Ramos (cell line): Measurements from ENCODE around the gene MKNK1.

Experiments used
- in situ Hi-C: fragments of 300-500 bp; cut with MboI; formaldehyde crosslinking; loops from one replicate; pipeline ENCODE4 v1.14.3; 2022; ENCODE audit warnings: low sequenced_read_pairs; ENCODE audit not compliant: unreplicated experiment

The MKNK1 gene

GRCh38 chr1:46569116-46569515 is 35.0 kb downstream of the MKNK1 start:
- in situ Hi-C loops, result no loop called here

- in situ Hi-C loops, result no loop called here
Measured at GRCh38 chr1:46568461-46568891, 35.6 kb downstream of the MKNK1 start.

- in situ Hi-C loops, result no loop called here
Measured at GRCh38 chr1:46563341-46563740, 40.7 kb downstream of the MKNK1 start.

GRCh38 chr1:46562498-46562897 is 41.6 kb downstream of the MKNK1 start:
- in situ Hi-C loops, result no loop called here

DNA sequence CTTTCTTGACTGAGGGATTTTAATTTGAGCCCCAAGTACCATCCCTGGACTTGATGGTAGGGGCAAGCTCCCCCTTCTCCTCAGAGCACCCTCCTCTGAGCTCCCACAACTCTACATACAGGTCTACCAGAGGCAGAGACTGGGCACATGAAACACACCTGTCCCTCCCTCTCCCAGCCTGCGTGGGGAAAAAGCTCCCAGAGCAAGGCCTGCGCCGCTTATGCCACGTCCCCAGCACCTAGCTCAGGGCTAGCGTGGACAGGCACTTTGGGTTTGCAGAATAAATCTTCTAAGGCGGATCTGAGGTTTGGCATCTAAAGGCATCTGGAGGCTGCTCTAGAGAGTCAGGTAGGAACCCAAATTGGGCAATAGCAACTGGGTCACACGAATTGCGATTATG is 45.1 kb downstream of the MKNK1 start:
- in situ Hi-C loops, result no loop called here

- in situ Hi-C loops, result no loop called here
Measured at GRCh38 chr1:46558141-46558963, 45.7 kb downstream of the MKNK1 start.

DNA sequence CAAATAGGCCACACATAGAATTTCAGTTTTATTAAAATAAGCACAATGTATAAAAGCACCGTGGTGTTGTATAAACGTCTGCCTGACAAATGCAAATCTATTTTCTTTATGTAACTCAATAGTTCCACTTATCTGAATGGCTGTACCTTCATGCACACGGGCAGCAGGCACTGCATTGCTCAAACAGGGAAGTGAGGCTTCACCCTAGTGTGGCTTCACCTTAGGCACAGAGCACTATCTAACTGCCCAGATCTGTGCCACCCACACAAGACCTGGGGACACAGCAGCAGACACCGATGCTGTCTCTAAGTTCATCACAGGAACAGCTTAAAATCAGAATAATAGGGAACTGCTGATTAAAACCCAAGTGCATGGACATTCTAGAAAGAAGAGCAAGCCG is 46.7 kb downstream of the MKNK1 start:
- in situ Hi-C loops, result no loop called here

DNA sequence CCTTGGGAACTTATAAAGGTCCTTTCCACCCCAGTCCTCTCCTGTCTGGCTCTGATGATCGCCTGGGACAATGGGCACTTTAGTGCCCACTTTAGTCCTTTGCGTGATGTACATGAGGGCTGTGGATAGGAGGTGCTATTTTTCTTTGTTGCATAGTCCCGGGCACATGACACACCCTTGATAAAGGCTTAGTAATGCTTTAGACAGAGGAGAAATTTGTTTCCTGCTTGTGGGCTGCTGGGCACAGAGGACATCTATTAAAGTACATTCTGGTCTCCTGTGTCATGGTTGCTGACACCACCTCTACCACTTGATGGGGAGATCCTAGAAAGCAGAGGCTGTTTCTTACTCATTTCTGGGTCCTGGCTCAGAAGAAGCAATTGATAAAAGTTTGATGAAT is 47.2 kb downstream of the MKNK1 start:
- in situ Hi-C loops, result no loop called here

DNA sequence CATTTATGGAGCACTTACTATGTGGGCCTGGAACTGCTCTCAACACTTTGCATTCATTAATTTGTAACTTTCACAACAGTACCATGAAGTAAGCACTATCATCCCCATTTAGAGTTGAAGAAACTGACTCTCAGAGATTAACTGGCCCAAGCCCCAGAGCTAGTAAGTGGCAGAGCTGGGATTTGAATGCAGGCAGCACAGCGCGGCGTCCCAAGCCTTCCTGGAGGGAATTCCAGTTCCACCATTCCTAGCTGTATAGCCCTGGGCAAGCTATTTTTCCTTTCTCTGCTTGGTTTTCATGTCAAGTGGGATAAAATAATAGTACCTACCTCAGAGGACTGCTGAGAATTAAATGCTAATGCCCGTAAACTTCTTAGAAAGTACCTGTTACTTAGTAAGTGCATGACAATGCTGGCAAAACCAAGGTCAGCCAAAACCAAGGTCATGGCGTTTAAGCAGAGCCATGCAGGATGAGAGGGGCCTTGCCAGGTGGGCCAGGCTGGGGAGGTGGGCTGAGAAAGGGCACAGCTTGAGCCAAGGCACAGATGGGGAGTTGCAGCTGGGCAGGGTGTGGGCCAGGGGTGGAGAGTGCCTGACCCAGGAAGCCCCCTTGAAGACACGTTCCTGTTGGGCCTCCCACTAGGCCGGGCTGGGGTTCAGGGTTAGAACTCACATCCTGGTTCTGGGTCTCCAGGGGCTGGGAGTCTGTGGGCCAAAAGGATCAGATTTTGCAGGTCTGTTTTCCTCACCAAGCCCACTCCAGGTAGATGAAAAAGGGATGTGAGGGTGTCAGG is 48.0 kb downstream of the MKNK1 start:
- in situ Hi-C loops, result no loop called here

- in situ Hi-C loops, result no loop called here
Measured at GRCh38 chr1:46554597-46555381, 49.3 kb downstream of the MKNK1 start.

- in situ Hi-C loops, result no loop called here
Measured at GRCh38 chr1:46554236-46554596, 49.9 kb downstream of the MKNK1 start.

GRCh38 chr1:46553506-46553905 is 50.6 kb downstream of the MKNK1 start:
- in situ Hi-C loops, result no loop called here

DNA sequence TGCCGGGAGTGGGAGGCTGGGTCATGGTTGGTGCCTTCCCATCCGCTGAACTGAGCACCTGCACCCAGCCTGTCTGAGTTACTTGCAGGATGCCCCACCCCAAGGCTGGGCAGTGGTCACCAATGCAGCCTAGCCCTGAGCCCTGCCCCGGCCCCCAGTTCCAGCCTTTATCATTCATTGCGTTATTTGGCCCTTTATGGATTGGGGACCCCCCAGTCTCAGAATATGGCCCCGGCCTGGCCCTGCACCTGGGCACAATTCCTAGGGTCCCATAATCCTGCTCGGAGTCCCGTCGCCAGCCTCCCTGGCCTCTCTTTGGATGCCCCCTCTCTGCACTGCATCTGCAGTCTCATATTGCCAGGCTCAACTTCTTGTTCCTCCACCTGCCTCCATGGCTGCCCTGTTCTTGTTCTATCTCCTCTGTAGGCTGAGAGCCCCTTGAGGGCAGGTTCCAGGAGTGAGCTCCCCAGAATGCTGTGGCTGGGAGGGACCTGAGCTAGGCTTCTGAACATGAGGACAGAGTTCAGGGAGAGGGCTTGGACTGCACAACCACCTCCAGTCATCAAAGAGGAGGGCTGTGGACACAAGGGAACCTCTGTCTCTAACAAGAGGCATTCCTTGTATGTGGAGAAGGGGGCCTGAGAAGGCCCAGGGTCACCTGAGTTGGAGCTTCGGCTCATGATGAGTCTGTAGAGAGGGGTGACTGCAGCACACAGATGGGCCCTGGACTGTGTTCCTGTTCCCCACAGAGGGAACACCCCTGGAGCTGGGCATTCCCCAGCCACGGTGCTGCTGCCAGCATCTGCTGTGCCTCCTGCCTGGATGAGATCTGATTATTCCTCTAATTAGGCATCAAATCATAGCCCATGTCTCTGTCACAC is 51.5 kb downstream of the MKNK1 start:
- in situ Hi-C loops, result no loop called here

DNA sequence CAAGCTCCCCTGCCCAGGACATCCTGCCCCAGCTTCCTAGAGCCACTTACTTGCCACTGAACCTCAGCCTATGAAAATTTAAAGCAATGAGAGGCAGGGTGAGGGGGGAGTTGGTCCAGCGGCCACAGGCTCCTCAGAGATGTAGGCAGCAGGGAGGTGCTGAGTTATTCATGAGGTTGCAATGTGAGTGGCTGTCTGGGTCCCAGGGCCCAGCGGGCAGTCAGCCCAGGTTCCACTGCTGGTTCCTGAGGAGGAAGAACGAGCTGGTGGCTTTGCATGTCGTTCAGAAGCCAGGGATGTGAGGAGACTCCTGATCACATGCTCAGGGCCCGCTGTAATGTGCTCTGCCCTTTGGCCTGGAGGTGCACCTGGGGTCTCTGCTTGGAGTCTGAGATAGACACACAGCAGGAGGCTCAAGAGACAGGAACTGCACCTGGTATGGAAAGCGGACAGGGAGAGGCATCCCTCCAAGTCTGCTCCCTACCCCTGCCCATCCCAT is 52.4 kb downstream of the MKNK1 start, which contains the start of gene KNCN:
Gene KNCN (minus strand): TSS at position 51 of the 499 bp plus-strand sequence. CDS start 432 bp downstream, outside the sequence.
- in situ Hi-C loops, result no loop called here

DNA sequence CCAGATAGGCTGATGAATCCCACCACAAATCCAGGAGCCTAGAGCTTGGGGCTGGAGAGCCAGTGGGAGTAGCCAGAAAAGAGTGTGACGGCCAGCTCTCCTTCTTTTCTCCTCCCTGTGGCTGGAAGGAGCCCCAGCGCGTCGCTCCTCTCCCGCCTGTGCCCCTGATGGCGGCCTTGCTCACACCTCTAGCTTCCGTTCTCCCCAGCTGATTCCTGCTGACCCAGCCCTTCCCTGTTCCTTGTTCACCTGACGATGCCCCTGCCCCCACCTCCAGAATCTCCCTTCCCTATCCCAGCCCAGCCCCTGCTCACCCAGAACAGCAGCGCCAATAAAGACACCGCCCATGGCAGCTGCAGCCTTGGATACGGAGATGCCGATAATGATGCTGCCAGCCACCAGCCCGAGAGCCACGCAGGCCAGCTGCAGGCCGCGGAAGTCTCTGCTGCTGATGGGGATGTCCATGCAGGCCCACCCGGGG is 53.3 kb downstream of the MKNK1 start:
- in situ Hi-C loops, result no loop called here

DNA sequence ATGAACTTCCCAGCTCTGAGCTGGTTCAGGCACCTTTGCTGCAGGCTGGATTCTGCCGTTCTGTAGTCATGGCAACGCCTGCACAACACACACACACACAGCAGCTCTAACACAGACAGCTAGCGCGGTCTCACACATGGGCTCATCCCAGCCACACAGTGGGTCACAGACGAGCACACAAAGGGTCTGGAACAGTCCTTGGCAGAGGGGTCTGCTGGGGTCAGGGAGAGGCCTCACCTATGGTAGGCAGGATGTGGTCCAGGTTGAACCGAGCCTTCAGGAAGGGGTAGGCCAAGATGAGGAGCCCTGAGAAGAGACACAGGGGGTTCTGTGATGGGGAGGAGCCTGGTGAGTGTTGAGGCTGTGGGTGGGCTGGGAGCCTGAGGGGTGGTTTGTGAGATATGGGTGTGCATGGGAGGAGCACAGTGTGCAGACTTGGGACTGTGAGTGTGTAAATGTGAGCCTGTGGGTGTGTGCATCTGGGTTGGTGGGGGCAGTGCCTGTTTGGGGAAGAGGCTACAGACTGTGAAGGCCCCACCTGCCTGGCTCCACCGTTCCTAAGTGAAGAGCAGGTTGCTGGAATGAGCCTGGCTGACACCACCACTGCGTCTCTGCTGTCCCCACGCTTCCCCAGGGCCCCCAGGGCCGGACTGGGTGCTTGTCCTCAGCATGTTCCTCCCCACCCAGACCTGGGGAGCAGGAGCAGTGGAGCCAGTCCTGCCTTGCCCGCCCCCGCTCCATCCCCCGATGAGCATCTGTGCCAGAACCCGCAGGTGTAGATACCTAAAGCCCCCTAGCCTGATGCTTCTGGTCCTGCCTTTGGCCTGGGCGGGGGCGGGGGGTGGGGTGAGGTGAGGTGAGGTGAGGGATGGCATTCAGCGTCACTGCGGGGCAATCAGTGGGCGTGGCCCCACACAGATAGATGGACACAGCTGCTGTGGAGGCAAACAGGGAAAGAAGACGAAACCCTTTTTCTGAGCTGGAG is 54.1 kb downstream of the MKNK1 start:
- in situ Hi-C loops, result no loop called here

- in situ Hi-C loops, result no loop called here
Measured at GRCh38 chr1:46547481-46548383, 56.3 kb downstream of the MKNK1 start.
